Aorta (tissue), 5 donors: ENCODE results near the gene RILPL2. TPM values are rescaled to one million over a fixed set of nuclear protein-coding genes. Genes with fewer than 3 reads are reported as not detected.
A peak's percentile ranks its signal among the peaks of the same experiment; 100 is the strongest.
"Not testable (repeated sequence)": the region's sequence is repeated elsewhere in the genome, so short reads cannot be mapped to it uniquely, and the experiment has no call there.

ENCODE experiments used
- ATAC-seq: fragments of 200-7000 bp; cut with Tn5 transposase; one replicate; pipeline ENCODE4 v1.9.1; 2022; ENCODE audit warnings: moderate library complexity; ENCODE audit not compliant: low FRiP score
- DNase-seq, 2 donors: peaks; one replicate each; pipeline ENCODE4 v3.0.0-alpha.2; 2020
- H3K27ac ChIP-seq, 2 donors: one replicate each; pipeline ENCODE4 v1.5.1; 2013; ENCODE audit warnings: low read length in 2 of 2, mild to moderate bottlenecking in 2 of 2, moderate library complexity in 2 of 2, control low read depth in 1 of 2, inconsistent platforms in 1 of 2, low read depth in 1 of 2
- H3K27me3 ChIP-seq, 2 donors: one replicate each; pipeline ENCODE4 v1.6.1; 2013; ENCODE audit warnings: control low read depth in 1 of 2, low read length in 1 of 2, mild to moderate bottlenecking in 1 of 2, moderate library complexity in 1 of 2; ENCODE audit not compliant: insufficient read depth in 2 of 2, control insufficient read depth in 1 of 2
- H3K36me3 ChIP-seq, 2 donors: one replicate each; pipeline ENCODE4 v1.6.1; 2013; ENCODE audit warnings: control low read depth in 1 of 2, low read length in 1 of 2, mild to moderate bottlenecking in 1 of 2; ENCODE audit not compliant: insufficient read depth in 2 of 2, control insufficient read depth in 1 of 2
- H3K4me1 ChIP-seq, 2 donors: one replicate each; pipeline ENCODE4 v1.6.1; 2013; ENCODE audit warnings: low read length in 2 of 2, control low read depth in 1 of 2, mild to moderate bottlenecking in 1 of 2, moderate library complexity in 1 of 2; ENCODE audit not compliant: insufficient read depth in 2 of 2, control insufficient read depth in 1 of 2
- H3K4me3 ChIP-seq, 2 donors: one replicate each; pipeline ENCODE4 v1.5.1; 2013; ENCODE audit warnings: low read length in 2 of 2, control low read depth in 1 of 2, mild to moderate bottlenecking in 1 of 2
- H3K9me3 ChIP-seq: one replicate; pipeline ENCODE4 v1.6.1; 2013; ENCODE audit warnings: mild to moderate bottlenecking, low read length; ENCODE audit not compliant: control insufficient read depth
- WGBS, 2 donors: extraction: QIAGEN DNeasy Blood & Tissue Kit; methylation state at CpG; one replicate each; pipeline ENCODE4 v1.1.7; 2013; 5-methylcytosine and 5-hydroxymethylcytosine counted together
- intact Hi-C, 2 donors: fragments of 100-400 bp; cut with DNase I; formaldehyde crosslinking; loops; one replicate each; pipeline versions ENCODE4 v1.14.2 to v1.15.0; 2022
- polyA plus RNA-seq, 2 donors: library from polyadenylated mRNA; stranded (reverse); fragments of 200-250 nt; gene quantifications; one replicate each; pipeline ENCODE4 v1.2.3, GENCODE V29; 2013
- total RNA-seq, 2 donors: library from RNA; stranded (reverse); fragmentation: NEBNext Ultra II Directional; extraction: Animal tissue kit (Norgen Biotek cat#: 25700); gene quantifications; one replicate each; pipeline ENCODE4 v1.2.1, GENCODE V29; 2021
- donor health status: healthy with polysubstance abuse.
- donor health status: Bipolar disorder and iron deficiency.
- donor health status: DM: no; HTN: no; CAD: no.
- donor health status: DM: no; HTN: no; CAD: no.
- donor health status: DM: yes; HTN: yes; CAD: no.

Gene RILPL2
- total and polyA plus RNA-seq, 4 donors, result 12.6 to 25.3 (median 16.5) TPM

GRCh38 chr12:123445388-123446332, 9.2 kb upstream of the RILPL2 start:
- WGBS, 2 donors, result 11 to 12% methylated on average over 18 of the region's 18 CpGs
- intact Hi-C loops, result no loop called here
- Histone ChIP-seq H3K27me3 (no peaks in the 10 kb centered on the region), H3K36me3 (no peaks in the 10 kb centered on the region), H3K9me3 (no peaks in the 10 kb centered on the region), H3K4me1 (no peaks in the 10 kb centered on the region), H3K4me3 (no peak overlapping the region), H3K27ac (peak overlapping the region; percentile 87 to 97)
- peak; percentile 80 for ATAC-seq
- peak in 1 of 2 donors; percentile 77 for DNase-seq

GRCh38 chr12:123444092-123445026, 7.9 kb upstream of the RILPL2 start:
- intact Hi-C loops, result no loop called here
- peak; percentile 45 for ATAC-seq
- no peaks in the 10 kb centered on the region for H3K27me3 ChIP-seq
- no peaks in the 10 kb centered on the region for H3K36me3 ChIP-seq
- H3K27ac ChIP-seq, result peak overlapping the region in 1 of 2 donors; percentile 87
- no peak overlapping the region for H3K4me3 ChIP-seq
- H3K4me1 ChIP-seq, result no peaks in the 10 kb centered on the region
- H3K9me3 ChIP-seq, result no peaks in the 10 kb centered on the region
- WGBS, 2 donors, result 38 to 42% methylated on average over 8 of the region's 8 CpGs
- no peak for DNase-seq

GRCh38 chr12:123442774-123443173, 6.3 kb upstream of the RILPL2 start:
- Histone ChIP-seq H3K27ac (no peak overlapping the region), H3K27me3 (no peaks in the 10 kb centered on the region), H3K36me3 (no peaks in the 10 kb centered on the region), H3K4me1 (no peaks in the 10 kb centered on the region), H3K4me3 (no peak overlapping the region), H3K9me3 (no peaks in the 10 kb centered on the region)
- intact Hi-C loops, result no loop called here
- WGBS, 2 donors, result 83 to 85% methylated on average over 4 of the region's 4 CpGs
- ATAC-seq (no peak), DNase-seq (no peak)

- Histone ChIP-seq H3K9me3 (no peaks in the 10 kb centered on the region), H3K36me3 (no peaks in the 10 kb centered on the region), H3K4me3 (no peak overlapping the region), H3K4me1 (no peaks in the 10 kb centered on the region), H3K27ac (no peak overlapping the region), H3K27me3 (no peaks in the 10 kb centered on the region)
- 87 to 88% methylated on average over 13 of the region's 13 CpGs for WGBS, 2 donors
- ATAC-seq (no peak), DNase-seq (no peak)
- intact Hi-C loops, result no loop called here
These were observed 5.2 kb upstream of the RILPL2 start for GRCh38 chr12:123441523-123442164.

GRCh38 chr12:123435636-123436016, 858 bp downstream of the RILPL2 start:
- no peak for ATAC-seq
- 15 to 31% methylated on average over 4 to 5 of the region's 5 CpGs for WGBS, 2 donors
- intact Hi-C loops, result loop anchor here in 1 of 2 donors (1.0 to 2.0 kb wide), 2 partner anchors 43 to 100 kb away; no protein-coding TSS in a partner anchor

DNA sequence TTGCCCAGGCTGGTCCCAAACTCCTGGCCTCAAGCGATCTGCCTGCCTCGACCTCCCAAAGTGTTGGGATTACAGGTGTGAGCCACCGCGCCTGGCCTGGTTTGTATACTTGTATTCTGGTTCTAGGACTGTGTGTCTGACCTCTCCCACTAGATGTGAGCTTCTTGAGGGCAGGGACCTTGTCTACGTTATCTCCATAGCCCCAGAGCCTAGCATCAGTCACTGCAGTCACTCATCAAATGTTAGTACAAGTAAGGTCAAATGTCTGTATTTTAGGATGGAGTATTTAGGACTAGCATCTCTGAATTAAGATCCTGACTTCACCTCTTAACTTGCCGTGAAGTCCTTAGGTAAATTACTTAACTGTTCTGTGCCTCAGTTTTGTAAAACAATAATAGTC, 2.9 kb downstream of the RILPL2 start:
- no peaks in the 10 kb centered on the region for H3K27me3 ChIP-seq
- 79 to 82% methylated on average over 6 of the region's 6 CpGs for WGBS, 2 donors
- H3K36me3 ChIP-seq, result no peaks in the 10 kb centered on the region
- ATAC-seq (no peak), DNase-seq (no peak)
- peak overlapping the region; percentile 32 to 42 for H3K27ac ChIP-seq
- H3K4me1 ChIP-seq, result peaks cover 0 to 4% of the 10 kb centered on the region in 2 donors
- intact Hi-C loops, result loop anchor here (5.0 kb wide), 1 partner anchor 36 kb away; no protein-coding TSS in a partner anchor
- H3K9me3 ChIP-seq, result no peaks in the 10 kb centered on the region
- peak overlapping the region in 1 of 2 donors; percentile 40 for H3K4me3 ChIP-seq

More at GRCh38 chr12:123435636-123436016, 858 bp downstream of the RILPL2 start:
- no peaks in the 10 kb centered on the region for H3K9me3 ChIP-seq
- no peaks in the 10 kb centered on the region for H3K27me3 ChIP-seq
- H3K27ac ChIP-seq, result peak overlapping the region in 1 of 2 donors; percentile 71
- no peak for DNase-seq
- no peaks in the 10 kb centered on the region for H3K36me3 ChIP-seq
- H3K4me1 ChIP-seq, result peaks cover 0 to 4% of the 10 kb centered on the region in 2 donors
- peak overlapping the region; percentile 74 to 87 for H3K4me3 ChIP-seq

DNA sequence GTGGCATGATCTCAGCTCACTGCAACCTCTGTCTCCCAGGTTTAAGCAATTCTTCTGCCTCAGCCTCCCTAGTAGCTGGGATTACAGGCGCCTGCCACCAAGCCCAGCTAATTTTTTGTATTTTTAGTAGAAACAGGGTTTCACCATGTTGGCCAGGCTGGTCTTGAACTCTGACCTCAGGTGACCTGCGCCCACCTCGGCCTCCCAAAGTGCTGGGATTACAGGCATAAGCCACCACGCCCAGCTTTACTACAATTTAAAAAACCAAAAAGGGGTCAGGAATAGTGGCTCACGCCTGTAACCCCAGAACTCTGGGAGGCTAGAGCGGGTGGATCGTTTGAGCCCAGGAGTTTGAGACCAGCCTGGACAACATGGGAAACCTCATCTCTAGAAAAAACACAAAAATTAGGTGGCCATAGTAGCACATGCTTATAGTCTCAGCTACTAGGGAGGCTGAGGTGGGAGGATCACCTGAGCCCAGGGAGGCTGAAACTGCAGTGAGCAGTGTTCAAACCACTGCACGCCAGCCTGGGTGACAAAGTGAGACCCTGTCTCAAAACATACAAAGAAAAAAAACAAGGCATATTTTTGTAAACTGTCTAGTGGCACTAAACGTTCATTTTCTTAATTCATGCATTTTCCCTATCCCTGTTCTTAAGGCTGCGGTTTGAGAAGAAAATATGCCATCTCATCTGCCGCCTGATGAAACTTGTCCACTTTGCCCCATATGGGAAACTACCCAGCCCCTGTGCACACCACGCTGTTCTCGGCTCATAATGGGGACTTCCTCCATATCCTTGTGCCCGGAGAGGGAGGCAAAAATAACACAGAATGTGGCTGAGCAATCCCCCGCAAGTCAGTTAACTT, 4.3 kb downstream of the RILPL2 start:
- DNase-seq, result not testable (repeated sequence)
- Histone ChIP-seq H3K27ac (peak overlapping the region; percentile 32 to 61), H3K4me3 (peak overlapping the region in 1 of 2 donors; percentile 33)

More for the DNA sequence above, 4.3 kb downstream of the RILPL2 start:
- intact Hi-C loops, result loop anchor here (5.0 kb wide), 1 partner anchor 35 kb away; no protein-coding TSS in a partner anchor
- H3K4me1 ChIP-seq, H3K36me3 ChIP-seq, ATAC-seq, H3K9me3 ChIP-seq, H3K27me3 ChIP-seq: not testable (repeated sequence)
- 46 to 47% methylated on average over 15 of the region's 15 CpGs for WGBS, 2 donors
